GM19023 (cell line): ENCODE data around the gene IGFBP5.

Experiments
- ATAC-seq: cut with Tn5 transposase; IDR thresholded peaks from one replicate; pipeline ENCODE4 v1.9.1; 2021; ENCODE audit warnings: mild to moderate bottlenecking, moderate library complexity; ENCODE audit not compliant: unreplicated experiment

The IGFBP5 gene

GRCh38 chr2:216690456-216690852, 4.9 kb downstream of the IGFBP5 start:
- no peak for ATAC-seq

GRCh38 chr2:216689397-216689796, 6.0 kb downstream of the IGFBP5 start:
- no peak for ATAC-seq

- no peak for ATAC-seq
Measured at GRCh38 chr2:216688731-216689340, 6.5 kb downstream of the IGFBP5 start.

DNA sequence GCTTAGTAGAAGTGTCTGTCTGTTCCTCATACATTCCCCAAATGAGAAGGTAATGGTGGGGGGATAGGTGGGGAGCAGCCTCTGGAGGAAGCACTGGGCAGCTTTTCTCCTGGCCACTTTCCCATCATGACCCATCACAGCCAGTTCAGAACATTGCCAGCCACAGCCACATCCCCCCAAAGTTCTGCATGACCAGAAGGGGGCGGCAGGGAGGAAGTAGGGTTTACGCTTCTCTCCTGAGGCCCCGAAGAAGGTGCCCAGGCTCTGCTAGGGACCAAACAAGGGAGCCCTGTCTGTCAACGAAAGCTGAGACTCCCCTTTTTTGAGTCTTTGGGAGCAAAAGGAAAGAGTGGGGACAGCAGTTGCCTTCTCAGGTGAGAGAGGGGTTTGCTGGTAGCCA, 7.7 kb downstream of the IGFBP5 start:
- ATAC-seq = no peak

DNA sequence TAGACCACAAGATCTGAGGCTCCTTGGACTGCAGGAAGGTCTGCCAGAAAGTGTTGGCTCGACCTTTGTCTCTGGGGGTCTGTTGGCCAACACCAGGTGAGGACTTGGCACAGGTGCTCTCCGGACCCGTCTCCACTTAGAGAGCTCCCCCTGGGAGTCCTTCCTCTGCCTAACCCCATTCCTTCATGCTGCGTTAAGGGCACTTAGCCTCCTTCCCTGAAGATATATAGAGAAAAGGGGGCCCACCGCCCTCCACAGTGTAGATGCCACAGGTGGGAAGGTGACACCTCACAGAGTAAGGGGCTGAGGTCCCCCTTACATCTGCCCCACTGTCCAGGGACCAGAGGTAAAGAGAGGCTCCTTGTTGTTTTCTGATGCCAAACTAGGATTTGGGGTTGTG, 8.2 kb downstream of the IGFBP5 start:
- ATAC-seq = no peak

GRCh38 chr2:216685327-216685875, 9.9 kb downstream of the IGFBP5 start:
- ATAC-seq = no peak

DNA sequence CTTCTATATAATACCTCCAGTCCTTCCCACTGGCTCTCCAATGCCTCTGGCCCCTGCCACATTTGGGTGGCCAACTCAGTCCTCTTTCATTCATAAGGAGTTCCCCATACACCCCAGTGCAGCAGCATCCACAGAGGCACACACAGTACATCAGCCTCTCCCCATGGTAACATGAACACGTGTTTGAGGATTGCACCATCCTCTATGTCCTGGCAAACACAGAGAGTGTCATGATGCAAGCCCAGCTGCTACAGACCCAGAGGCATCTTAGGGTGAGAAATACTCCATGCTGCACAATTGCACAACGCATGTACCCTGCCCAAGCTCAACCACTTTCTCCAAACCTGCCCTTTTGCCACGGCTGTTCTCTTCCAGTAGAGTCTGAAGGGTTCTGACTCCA, 11.5 kb downstream of the IGFBP5 start:
- no peak for ATAC-seq

DNA sequence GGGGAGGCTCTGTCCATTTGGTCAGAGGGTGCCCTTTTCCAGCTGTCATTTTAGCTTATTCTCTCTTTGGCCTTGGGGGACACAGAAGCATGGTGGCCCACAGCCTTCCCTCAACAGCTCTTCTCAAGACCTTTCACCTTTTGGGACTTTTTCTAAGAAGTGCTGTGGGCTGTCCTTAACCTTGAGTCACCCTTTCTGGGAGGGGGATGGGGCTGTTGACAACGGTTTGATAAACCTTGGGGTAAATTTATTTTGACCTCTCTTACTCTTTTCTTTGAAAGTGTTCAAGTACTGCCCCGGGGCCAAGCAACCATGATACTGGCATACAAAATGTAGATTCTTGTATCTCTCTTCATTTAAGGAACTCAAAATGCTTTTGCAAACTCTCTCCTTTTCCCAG, 13.7 kb downstream of the IGFBP5 start:
- ATAC-seq = no peak

DNA sequence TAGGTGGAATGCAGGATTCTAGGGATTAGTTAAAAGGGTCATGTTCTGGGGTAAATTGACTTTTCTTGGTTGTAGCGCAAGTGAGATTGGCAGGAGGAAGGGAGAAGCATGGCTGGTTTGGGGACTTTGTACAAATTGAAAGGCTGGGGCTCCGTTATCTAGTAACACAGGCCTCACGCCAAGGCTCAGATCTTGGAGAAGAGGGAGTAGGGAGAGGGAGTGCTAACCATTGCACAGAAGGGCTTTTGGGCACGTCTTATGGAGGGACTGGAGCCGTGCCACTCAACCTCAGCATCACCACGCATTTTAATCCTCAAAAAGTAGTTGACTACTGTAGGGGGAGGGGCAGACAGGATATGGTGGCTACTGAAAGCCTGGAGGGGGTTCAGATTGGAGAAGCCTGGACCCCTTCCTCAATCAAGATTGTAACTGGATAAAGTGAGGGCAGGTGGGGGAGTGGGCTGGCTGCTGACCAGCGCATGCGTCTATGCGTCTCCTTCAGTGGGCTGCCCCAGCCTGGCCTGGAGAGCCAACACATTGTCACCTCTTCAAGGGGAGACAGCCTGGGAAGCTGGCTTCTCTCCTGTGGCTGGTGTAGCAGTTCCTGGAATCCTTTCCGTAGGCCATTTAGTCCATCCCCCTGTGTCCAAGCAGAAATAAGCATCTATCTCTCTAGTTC, 14.3 kb downstream of the IGFBP5 start:
- ATAC-seq = no peak

DNA sequence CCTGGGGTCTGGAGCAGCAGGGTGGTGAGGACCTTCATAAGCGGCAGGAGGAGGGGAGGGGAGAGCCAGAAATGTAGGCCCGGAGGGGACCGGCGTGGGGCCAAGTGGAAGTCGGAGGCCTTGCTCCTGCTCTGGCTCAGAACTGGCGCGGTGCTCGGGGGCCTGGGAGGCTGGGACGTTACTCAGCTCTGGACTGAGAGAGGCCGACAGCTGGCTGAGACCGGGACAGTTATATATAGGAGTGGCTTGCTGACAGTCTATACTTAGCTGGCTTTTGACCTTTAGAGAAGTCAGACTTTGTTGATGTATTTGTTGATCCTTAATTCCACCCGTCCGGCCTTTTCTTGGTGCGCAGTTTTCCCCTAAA, 15.7 kb downstream of the IGFBP5 start:
- no peak for ATAC-seq

- no peak for ATAC-seq
Measured at GRCh38 chr2:216678813-216679657, 16.3 kb downstream of the IGFBP5 start.

GRCh38 chr2:216678098-216678465, 17.3 kb downstream of the IGFBP5 start:
- ATAC-seq = no peak

DNA sequence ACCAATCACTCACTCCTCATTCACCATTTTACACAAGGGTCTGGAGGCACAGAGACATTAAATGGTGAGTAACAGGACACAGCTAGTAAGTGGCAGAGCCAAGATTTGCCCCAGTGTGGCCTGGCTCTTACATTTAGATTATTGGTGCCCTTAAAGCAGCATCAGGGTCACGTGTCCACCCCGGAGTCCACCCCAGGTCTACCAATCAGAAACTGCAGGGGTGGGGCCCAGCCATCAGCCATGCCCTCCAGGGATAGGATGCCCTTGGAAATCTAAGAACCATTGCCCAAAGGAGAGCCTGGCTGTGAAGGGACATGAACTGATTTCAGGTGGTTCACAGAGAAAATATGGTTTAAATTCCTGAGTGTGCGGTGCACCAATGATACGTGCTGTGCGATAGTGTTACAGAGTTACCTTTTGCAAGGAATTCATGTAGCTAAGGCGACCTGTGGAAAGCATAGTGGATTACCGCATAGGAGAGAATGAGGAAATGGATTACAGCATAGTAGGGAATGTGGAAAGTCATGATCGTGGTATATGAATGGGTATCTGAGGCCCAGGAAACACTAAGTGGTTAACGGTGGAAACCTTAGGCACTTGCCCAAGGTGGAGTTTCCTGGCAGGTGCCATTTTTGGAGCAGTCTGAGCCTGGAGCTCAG, 17.8 kb downstream of the IGFBP5 start:
- no peak for ATAC-seq

DNA sequence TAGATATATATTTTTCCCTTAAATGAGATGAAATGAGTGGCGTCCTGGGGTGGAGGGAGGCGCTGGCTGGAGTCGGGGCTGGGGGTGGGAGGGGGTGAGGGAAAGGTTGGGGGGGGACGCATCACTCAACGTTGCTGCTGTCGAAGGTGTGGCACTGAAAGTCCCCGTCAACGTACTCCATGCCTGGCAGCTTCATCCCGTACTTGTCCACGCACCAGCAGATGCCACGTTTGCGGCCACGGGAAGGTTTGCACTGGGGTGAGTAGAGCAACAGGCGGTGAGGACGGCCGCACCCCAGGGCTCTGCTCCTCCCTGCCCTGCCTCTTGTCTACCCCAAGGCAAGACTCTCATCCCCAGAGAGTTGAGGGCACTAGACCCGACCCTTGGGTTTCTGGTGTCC, 18.7 kb downstream of the IGFBP5 start:
- ATAC-seq = no peak

- ATAC-seq = no peak
Measured at GRCh38 chr2:216674376-216674775, 21.0 kb downstream of the IGFBP5 start.

DNA sequence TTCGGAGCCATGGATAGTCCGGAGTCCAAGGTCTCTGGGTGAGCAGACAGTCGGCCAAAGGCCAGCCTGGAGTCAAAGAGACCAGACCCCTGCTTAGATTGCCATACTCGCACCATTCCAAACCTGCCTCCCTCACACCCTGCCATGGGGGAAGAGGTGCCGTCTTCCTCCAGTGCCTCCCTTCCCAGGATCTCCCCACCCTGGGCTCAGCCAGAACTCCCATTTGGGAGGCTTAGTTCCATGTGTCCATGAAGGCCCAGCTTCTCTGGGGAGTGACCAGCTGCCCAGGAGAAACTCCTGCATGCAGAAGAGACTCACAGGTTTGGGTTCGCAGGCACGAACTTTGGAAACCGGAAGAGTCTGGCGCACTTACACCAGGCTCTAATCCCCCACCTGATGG, 21.7 kb downstream of the IGFBP5 start:
- no peak for ATAC-seq

GRCh38 chr2:216673021-216673420, 22.3 kb downstream of the IGFBP5 start:
- ATAC-seq = no peak

DNA sequence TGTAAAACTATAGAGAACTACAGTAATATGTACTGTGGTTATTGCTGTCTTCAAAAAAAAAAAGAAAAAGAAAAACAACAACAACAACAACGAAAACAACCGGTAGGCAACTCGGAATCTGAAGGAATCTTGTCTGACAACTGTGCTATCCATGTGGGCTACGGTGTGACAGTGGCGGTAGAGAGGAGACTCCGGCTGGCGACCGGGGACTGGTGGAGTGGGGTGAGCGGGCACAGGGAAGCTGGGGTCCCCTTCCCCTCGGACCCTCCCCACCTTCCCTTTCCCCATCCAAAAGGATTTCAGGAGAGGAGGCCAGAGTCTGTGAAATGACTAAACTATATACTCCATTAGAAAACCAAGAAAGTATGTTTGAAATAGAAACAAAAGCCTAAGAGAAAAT, 22.9 kb downstream of the IGFBP5 start:
- ATAC-seq = no peak

DNA sequence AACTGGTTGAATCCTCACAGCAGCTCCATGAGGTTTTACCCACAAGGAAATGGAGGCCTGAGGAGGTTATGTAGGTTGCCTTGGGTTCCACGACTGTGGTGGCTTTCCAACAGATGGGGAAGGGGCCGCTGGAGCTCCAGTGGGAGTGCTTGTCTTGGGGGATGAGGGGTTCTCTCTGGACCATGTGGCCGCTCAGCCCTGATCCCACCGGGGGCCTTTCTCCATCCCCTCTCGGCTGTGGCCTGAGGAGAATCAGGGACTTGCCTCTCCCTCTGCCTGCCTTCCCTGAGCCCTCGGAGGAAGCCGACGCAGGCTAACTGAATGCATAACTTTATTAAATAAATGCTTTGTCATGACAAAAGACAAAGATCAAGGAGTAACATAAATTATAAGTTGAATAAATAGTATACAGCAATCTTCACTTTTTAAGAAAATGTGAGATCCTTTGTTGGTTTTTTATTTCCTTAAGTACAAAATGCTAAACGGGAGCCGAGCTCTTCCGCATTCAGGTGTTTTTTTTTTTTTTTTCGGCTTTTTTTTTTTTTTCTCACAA, 23.5 kb downstream of the IGFBP5 start:
- no peak for ATAC-seq

DNA sequence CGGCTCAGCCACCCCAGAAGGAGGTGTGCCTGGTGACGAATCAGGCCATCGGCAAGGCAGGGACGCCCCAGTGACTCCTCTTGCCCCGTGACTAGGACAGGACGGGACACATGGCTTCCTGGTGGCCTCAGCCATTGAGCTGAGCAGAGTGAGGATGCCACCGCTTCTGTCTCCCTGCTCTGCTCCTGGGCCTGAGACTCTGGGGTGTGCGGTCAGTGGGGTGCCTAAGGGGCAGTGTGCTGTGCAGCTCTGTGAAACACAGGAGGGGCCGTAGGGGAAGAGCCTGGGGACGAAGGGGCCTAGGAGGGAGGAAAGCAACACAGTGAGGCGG, 24.3 kb downstream of the IGFBP5 start:
- no peak for ATAC-seq
